GM23338 (cell line): ENCODE data around the gene RGS7. TPM values are rescaled to one million over a fixed set of nuclear protein-coding genes. Genes with fewer than 3 reads are reported as not detected.

Experiments
- ATAC-seq: fragments of 200-7000 bp; cut with Tn5 transposase; 3 replicates; pipeline ENCODE4 v1.9.1; 2020
- DNase-seq: peaks from one replicate; pipeline ENCODE4 v3.0.0-alpha.2; 2015; ENCODE audit warnings: low spot score
- H2AFZ ChIP-seq: fragments of 200-600 bp; sonication (generic); 2 replicates; pipeline ENCODE4 v1.8.0; 2016; ENCODE audit warnings: antibody characterized with exemption, mild to moderate bottlenecking, moderate library complexity
- H3F3A ChIP-seq: fragments of 200-600 bp; sonication (generic); replicated peaks from 2 replicates; pipeline ENCODE4 v1.8.0; 2017; ENCODE audit warnings: antibody characterized with exemption, mixed run types, low read depth
- H3K27ac ChIP-seq: fragments of 200-600 bp; sonication (generic); 2 replicates; pipeline ENCODE4 v1.6.1; 2016; ENCODE audit warnings: low read depth
- H3K27me3 ChIP-seq: fragments of 200-600 bp; sonication (generic); 2 replicates; pipeline ENCODE4 v1.8.0; 2016; ENCODE audit warnings: mild to moderate bottlenecking, mixed run types, moderate library complexity; ENCODE audit not compliant: insufficient read depth
- H3K36me3 ChIP-seq: fragments of 200-600 bp; sonication (generic); 2 replicates; pipeline ENCODE4 v1.8.0; 2016; ENCODE audit warnings: mild to moderate bottlenecking; ENCODE audit not compliant: insufficient read depth
- H3K4me1 ChIP-seq: fragments of 200-600 bp; sonication (generic); 2 replicates; pipeline ENCODE4 v1.8.0; 2016; ENCODE audit warnings: mild to moderate bottlenecking, moderate library complexity; ENCODE audit not compliant: insufficient read depth
- H3K4me2 ChIP-seq: fragments of 200-600 bp; sonication (generic); 2 replicates; pipeline ENCODE4 v1.7.1; 2017; ENCODE audit warnings: mixed run types
- H3K4me3 ChIP-seq: fragments of 200-600 bp; sonication (generic); 2 replicates; pipeline ENCODE4 v1.6.1; 2016; ENCODE audit warnings: mixed run types
- H3K79me2 ChIP-seq: fragments of 200-600 bp; sonication (generic); replicated peaks from 2 replicates; pipeline ENCODE4 v1.8.0; 2017; ENCODE audit warnings: mild to moderate bottlenecking; ENCODE audit not compliant: insufficient read depth
- H3K9me2 ChIP-seq: fragments of 200-600 bp; sonication (generic); 2 replicates; pipeline ENCODE4 v1.8.0; 2017; ENCODE audit not compliant: insufficient read depth
- H4K20me1 ChIP-seq: fragments of 200-600 bp; sonication (generic); replicated peaks from 2 replicates; pipeline ENCODE4 v1.8.0; 2017; ENCODE audit warnings: mild to moderate bottlenecking; ENCODE audit not compliant: insufficient read depth
- H3K27ac Mint-ChIP-seq: 2 replicates; pipeline ENCODE4 v1.8.0; 2020; ENCODE audit warnings: inconsistent platforms, mild to moderate bottlenecking, moderate library complexity, mixed read lengths
- H3K27me3 Mint-ChIP-seq: 3 replicates; pipeline ENCODE4 v1.8.0; 2022; ENCODE audit warnings: low read depth, mild to moderate bottlenecking, moderate library complexity, mixed read lengths, inconsistent platforms; ENCODE audit not compliant: insufficient read depth, poor library complexity
- H3K36me3 Mint-ChIP-seq: 3 replicates; pipeline ENCODE4 v1.8.0; 2021; ENCODE audit warnings: low read depth, mild to moderate bottlenecking, inconsistent platforms, moderate library complexity, mixed read lengths
- H3K4me1 Mint-ChIP-seq: 3 replicates; pipeline ENCODE4 v1.8.0; 2020; ENCODE audit warnings: mild to moderate bottlenecking, inconsistent platforms, mixed read lengths
- H3K4me3 Mint-ChIP-seq: 3 replicates; pipeline ENCODE4 v1.8.0; 2021; ENCODE audit warnings: moderate library complexity, mild to moderate bottlenecking, inconsistent platforms, mixed read lengths
- H3K9me3 Mint-ChIP-seq: 3 replicates; pipeline ENCODE4 v1.8.0; 2020; ENCODE audit warnings: moderate library complexity, mild to moderate bottlenecking, inconsistent platforms, mixed read lengths
- CREB1 ChIP-seq: fragments of 250-450 bp; sonication (Bioruptor Pico); IDR thresholded peaks from 2 replicates; pipeline ENCODE4 v1.5.0; 2020; ENCODE audit warnings: low read depth, mild to moderate bottlenecking, moderate library complexity
- CTCF ChIP-seq, 2 experiments: fragments of 200-600 bp in 1 of 2; sonication (generic) in 1 of 2; conservative IDR thresholded peaks; 2 replicates each; pipeline versions ENCODE4 v1.5.1 to v1.6.1; 2016 to 2017; ENCODE audit warnings: antibody characterized with exemption in 2 of 2, low read depth in 2 of 2, mild to moderate bottlenecking in 2 of 2, moderate library complexity in 1 of 2
- EZH2 ChIP-seq: fragments of 200-600 bp; sonication (generic); IDR thresholded peaks from one replicate; pipeline ENCODE4 v1.8.0; 2017; ENCODE audit warnings: antibody characterized with exemption, mild to moderate bottlenecking, low read depth; ENCODE audit not compliant: unreplicated experiment
- EZH2phosphoT487 ChIP-seq: fragments of 200-600 bp; sonication (generic); IDR thresholded peaks from one replicate; pipeline ENCODE4 v1.8.1; 2018; ENCODE audit warnings: antibody characterized with exemption; ENCODE audit not compliant: unreplicated experiment
- JUNB ChIP-seq: IDR thresholded peaks from one replicate; pipeline ENCODE4 v1.6.1; 2016; ENCODE audit warnings: antibody characterized with exemption; ENCODE audit not compliant: unreplicated experiment
- NANOG ChIP-seq: IDR thresholded peaks from 2 replicates; pipeline ENCODE4 v1.6.1; 2016; ENCODE audit warnings: antibody characterized with exemption, borderline replicate concordance
- POLR2AphosphoS5 ChIP-seq: IDR thresholded peaks from 2 replicates; pipeline ENCODE4 v1.6.1; 2016; ENCODE audit warnings: antibody characterized with exemption, low read depth
- STAT1 ChIP-seq: IDR thresholded peaks from one replicate; pipeline ENCODE4 v1.6.1; 2016; ENCODE audit warnings: antibody characterized with exemption; ENCODE audit not compliant: unreplicated experiment
- ZNF114 ChIP-seq: fragments of 250-450 bp; sonication (Bioruptor Pico); IDR thresholded peaks from 2 replicates; pipeline ENCODE4 v1.5.0; 2020; ENCODE audit warnings: mild to moderate bottlenecking, moderate library complexity
- ZNF331 ChIP-seq: fragments of 250-450 bp; sonication (Bioruptor Pico); IDR thresholded peaks from 2 replicates; pipeline ENCODE4 v1.5.0; 2020; ENCODE audit warnings: low read depth, mild to moderate bottlenecking, moderate library complexity
- ZNF462 ChIP-seq: fragments of 250-450 bp; sonication (Bioruptor Pico); IDR thresholded peaks from 2 replicates; pipeline ENCODE4 v1.5.0; 2020; ENCODE audit warnings: mild to moderate bottlenecking, moderate library complexity
- polyA plus RNA-seq: library from polyadenylated mRNA; unstranded; fragments of >200 nt; fragmentation: Nextera tagmentation; extraction: Ambion mirVana; gene quantifications from 2 replicates; pipeline ENCODE4 v1.2.1, GENCODE V29; 2016
- total RNA-seq: library from RNA; depleted of rRNA; stranded (reverse); fragments of >200 nt; shearing (Covaris generic); gene quantifications from 2 replicates; pipeline ENCODE4 v1.2.3, GENCODE V29; 2014
- TF ChIP-seq, protein P1 (sequence below): IDR thresholded peaks from one replicate; pipeline ENCODE4 v1.6.1; 2018; ENCODE audit warnings: antibody characterized with exemption; ENCODE audit not compliant: unreplicated experiment
- TF ChIP-seq, protein P2 (sequence below): IDR thresholded peaks from 2 replicates; pipeline ENCODE4 v1.6.1; 2016; ENCODE audit warnings: antibody characterized with exemption

The RGS7 gene
- total and polyA plus RNA-seq, 2 experiments from 2014 or later = 2.0 to 2.2 TPM

DNA sequence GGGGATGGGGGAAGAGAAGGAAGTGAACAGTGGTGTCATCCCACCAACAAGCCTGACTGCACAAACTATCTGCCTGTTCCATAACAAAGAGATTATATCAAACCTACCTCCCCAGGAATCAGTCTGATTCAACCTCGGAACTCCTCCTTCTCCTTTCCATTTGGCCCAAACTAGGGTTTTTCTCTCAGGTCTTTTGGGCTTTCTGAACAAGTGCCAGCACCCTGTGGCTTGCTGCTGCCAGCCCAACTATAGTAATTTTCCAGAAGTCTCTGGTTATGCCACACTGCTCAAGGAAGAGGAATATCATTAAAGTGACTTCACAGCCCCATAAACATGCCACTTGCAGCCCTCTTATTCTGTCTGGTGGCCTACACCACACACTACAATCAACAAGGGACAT, 70.5 kb downstream of the RGS7 start:
- no peak overlapping the region for H3K4me2 ChIP-seq
- 0 out of 2 replicates have a peak, but pooled peaks cover 4% of the 10 kb centered on the region for H3K36me3 ChIP-seq
- no peak overlapping the region for H3K27ac ChIP-seq
- ATAC-seq (no peak), DNase-seq (no peak)
- Mint-ChIP-seq H3K27ac (no peak overlapping the region), H3K36me3 (peaks cover 21% of the 10 kb centered on the region), H3K27me3 (peaks cover 1% of the 10 kb centered on the region), H3K9me3 (peaks cover 32% of the 10 kb centered on the region), H3K4me1 (no peaks in the 10 kb centered on the region), H3K4me3 (no peak overlapping the region)
- no peaks in the 10 kb centered on the region for H3F3A ChIP-seq
- no peaks in the 10 kb centered on the region for H3K4me1 ChIP-seq
- H3K79me2 ChIP-seq = no peaks in the 10 kb centered on the region
- no peak overlapping the region for H2AFZ ChIP-seq
- H3K4me3 ChIP-seq = no peak overlapping the region
- H4K20me1 ChIP-seq = no peaks in the 10 kb centered on the region
- no peaks in the 10 kb centered on the region for H3K27me3 ChIP-seq
- no peak for TF ChIP-seq EZH2phosphoT487
- TF ChIP-seq CTCF (conservative IDR thresholded peaks at IDR 0.05; ENCODE audit: low read depth in 2 of 2) = no peak
- TF ChIP-seq CREB1 (CRISPR knock-in tag) = no peak
- TF ChIP-seq ZNF114 (CRISPR knock-in tag) = no peak
- no peak for TF ChIP-seq POLR2AphosphoS5
- TF ChIP-seq ZNF331 (CRISPR knock-in tag) = no peak
- TF ChIP-seq, protein P1, sequence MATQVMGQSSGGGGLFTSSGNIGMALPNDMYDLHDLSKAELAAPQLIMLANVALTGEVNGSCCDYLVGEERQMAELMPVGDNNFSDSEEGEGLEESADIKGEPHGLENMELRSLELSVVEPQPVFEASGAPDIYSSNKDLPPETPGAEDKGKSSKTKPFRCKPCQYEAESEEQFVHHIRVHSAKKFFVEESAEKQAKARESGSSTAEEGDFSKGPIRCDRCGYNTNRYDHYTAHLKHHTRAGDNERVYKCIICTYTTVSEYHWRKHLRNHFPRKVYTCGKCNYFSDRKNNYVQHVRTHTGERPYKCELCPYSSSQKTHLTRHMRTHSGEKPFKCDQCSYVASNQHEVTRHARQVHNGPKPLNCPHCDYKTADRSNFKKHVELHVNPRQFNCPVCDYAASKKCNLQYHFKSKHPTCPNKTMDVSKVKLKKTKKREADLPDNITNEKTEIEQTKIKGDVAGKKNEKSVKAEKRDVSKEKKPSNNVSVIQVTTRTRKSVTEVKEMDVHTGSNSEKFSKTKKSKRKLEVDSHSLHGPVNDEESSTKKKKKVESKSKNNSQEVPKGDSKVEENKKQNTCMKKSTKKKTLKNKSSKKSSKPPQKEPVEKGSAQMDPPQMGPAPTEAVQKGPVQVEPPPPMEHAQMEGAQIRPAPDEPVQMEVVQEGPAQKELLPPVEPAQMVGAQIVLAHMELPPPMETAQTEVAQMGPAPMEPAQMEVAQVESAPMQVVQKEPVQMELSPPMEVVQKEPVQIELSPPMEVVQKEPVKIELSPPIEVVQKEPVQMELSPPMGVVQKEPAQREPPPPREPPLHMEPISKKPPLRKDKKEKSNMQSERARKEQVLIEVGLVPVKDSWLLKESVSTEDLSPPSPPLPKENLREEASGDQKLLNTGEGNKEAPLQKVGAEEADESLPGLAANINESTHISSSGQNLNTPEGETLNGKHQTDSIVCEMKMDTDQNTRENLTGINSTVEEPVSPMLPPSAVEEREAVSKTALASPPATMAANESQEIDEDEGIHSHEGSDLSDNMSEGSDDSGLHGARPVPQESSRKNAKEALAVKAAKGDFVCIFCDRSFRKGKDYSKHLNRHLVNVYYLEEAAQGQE = no peak
- TF ChIP-seq NANOG = no peak
- TF ChIP-seq ZNF462 = no peak
- TF ChIP-seq EZH2 = no peak
- TF ChIP-seq, protein P2, sequence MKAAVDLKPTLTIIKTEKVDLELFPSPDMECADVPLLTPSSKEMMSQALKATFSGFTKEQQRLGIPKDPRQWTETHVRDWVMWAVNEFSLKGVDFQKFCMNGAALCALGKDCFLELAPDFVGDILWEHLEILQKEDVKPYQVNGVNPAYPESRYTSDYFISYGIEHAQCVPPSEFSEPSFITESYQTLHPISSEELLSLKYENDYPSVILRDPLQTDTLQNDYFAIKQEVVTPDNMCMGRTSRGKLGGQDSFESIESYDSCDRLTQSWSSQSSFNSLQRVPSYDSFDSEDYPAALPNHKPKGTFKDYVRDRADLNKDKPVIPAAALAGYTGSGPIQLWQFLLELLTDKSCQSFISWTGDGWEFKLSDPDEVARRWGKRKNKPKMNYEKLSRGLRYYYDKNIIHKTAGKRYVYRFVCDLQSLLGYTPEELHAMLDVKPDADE = no peak
- TF ChIP-seq STAT1 = no peak
- no peak for TF ChIP-seq JUNB
- peaks cover 16% of the 10 kb centered on the region; the same call in 1 of the 2 replicates for H3K9me2 ChIP-seq
